Measurements from ENCODE around the gene LSAMP.
"Not testable (repeated sequence)": the region's sequence is repeated elsewhere in the genome, so short reads cannot be mapped to it uniquely, and the experiment has no call there.

The LSAMP gene

GRCh38 chr3:115861166-115861733, 584.0 kb downstream of the LSAMP start:
- DNase-seq, result no peak

- DNase-seq, result no peak
Measured at GRCh38 chr3:115860766-115861165, 584.5 kb downstream of the LSAMP start.

- DNase-seq, result no peak
Measured at GRCh38 chr3:115859002-115859807, 586.1 kb downstream of the LSAMP start.

- no peak for DNase-seq
Measured at GRCh38 chr3:115857518-115858136, 587.7 kb downstream of the LSAMP start.

- no peak for DNase-seq
Measured at GRCh38 chr3:115855911-115856310, 589.4 kb downstream of the LSAMP start.

GRCh38 chr3:115853104-115853503, 592.2 kb downstream of the LSAMP start:
- no peak for DNase-seq

- DNase-seq, result no peak
Measured at GRCh38 chr3:115852278-115852677, 593.0 kb downstream of the LSAMP start.

- DNase-seq, result no peak
Measured at GRCh38 chr3:115851571-115851970, 593.7 kb downstream of the LSAMP start.

GRCh38 chr3:115848641-115849040, 596.6 kb downstream of the LSAMP start:
- DNase-seq, result no peak

GRCh38 chr3:115845986-115846385, 599.3 kb downstream of the LSAMP start:
- DNase-seq, result no peak

GRCh38 chr3:115844729-115845128, 600.6 kb downstream of the LSAMP start:
- not testable (repeated sequence) for DNase-seq

- DNase-seq, result no peak
Measured at GRCh38 chr3:115843206-115843605, 602.1 kb downstream of the LSAMP start.

- no peak for DNase-seq
Measured at GRCh38 chr3:115839246-115839645, 606.0 kb downstream of the LSAMP start.

GRCh38 chr3:115838786-115839185, 606.5 kb downstream of the LSAMP start:
- DNase-seq, result no peak

GRCh38 chr3:115836944-115837343, 608.3 kb downstream of the LSAMP start:
- DNase-seq, result peak; percentile 67

GRCh38 chr3:115835946-115836345, 609.3 kb downstream of the LSAMP start:
- DNase-seq, result no peak

GRCh38 chr3:115834068-115834467, 611.2 kb downstream of the LSAMP start:
- no peak for DNase-seq

GRCh38 chr3:115833074-115833473, 612.2 kb downstream of the LSAMP start:
- DNase-seq, result no peak

GRCh38 chr3:115832265-115832664, 613.0 kb downstream of the LSAMP start:
- no peak for DNase-seq

- DNase-seq, result no peak
Measured at GRCh38 chr3:115831864-115832263, 613.4 kb downstream of the LSAMP start.

GRCh38 chr3:115830764-115831395, 614.4 kb downstream of the LSAMP start:
- DNase-seq, result no peak

- DNase-seq, result peak; percentile 12
Measured at GRCh38 chr3:115828401-115828800, 616.9 kb downstream of the LSAMP start.

GRCh38 chr3:115827495-115827894, 617.8 kb downstream of the LSAMP start:
- no peak for DNase-seq

- DNase-seq, result no peak
Measured at GRCh38 chr3:115825046-115825445, 620.2 kb downstream of the LSAMP start.

Measured in hematopoietic multipotent progenitor cell treated with erythropoietin and hydrocortisone succinate and interleukin-3 and kit ligand, for 6 days (in vitro differentiated cells).